PC-3 (cell line): ENCODE data around the gene MCTP2.

Experiments
- EZH2 ChIP-seq: fragments of 300-600 bp; sonication (generic); IDR thresholded peaks from one replicate; pipeline ENCODE4 v1.6.1; 2017; ENCODE audit warnings: antibody characterized with exemption, mild to moderate bottlenecking, low read length; ENCODE audit not compliant: unreplicated experiment
- TF ChIP-seq, protein P1 (sequence below): fragments of 300-600 bp; sonication (generic); conservative IDR thresholded peaks from 2 replicates; pipeline ENCODE4 v1.5.1; 2017; ENCODE audit warnings: antibody characterized with exemption, low read depth, mild to moderate bottlenecking, low read length

DNA sequence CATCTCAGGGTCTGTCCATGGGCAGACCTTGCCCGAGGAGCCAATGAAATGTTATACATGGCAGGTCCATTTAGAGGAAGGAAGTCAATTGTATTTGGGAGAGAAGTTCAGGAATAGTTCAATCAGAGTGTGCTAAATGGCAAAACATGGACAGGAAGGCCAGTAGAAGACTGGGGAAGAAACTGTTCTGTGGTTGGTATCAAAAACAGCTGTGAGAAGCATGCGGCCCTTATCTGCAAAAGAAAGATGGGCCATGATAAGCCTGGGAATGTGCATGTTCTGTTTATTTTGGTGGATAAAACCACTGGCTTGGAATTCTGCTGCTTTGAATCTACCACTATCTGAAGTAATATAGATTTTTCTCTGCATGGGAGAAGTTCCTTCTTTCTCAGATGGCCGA is 100.4 kb downstream of the MCTP2 start:
- TF ChIP-seq, protein P1, sequence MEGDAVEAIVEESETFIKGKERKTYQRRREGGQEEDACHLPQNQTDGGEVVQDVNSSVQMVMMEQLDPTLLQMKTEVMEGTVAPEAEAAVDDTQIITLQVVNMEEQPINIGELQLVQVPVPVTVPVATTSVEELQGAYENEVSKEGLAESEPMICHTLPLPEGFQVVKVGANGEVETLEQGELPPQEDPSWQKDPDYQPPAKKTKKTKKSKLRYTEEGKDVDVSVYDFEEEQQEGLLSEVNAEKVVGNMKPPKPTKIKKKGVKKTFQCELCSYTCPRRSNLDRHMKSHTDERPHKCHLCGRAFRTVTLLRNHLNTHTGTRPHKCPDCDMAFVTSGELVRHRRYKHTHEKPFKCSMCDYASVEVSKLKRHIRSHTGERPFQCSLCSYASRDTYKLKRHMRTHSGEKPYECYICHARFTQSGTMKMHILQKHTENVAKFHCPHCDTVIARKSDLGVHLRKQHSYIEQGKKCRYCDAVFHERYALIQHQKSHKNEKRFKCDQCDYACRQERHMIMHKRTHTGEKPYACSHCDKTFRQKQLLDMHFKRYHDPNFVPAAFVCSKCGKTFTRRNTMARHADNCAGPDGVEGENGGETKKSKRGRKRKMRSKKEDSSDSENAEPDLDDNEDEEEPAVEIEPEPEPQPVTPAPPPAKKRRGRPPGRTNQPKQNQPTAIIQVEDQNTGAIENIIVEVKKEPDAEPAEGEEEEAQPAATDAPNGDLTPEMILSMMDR: no peak
- no peak for TF ChIP-seq EZH2
